Embryonic facial prominence (tissue), 1 donor: ENCODE measurements around the gene PRMT5.
"Not testable (repeated sequence)": the region's sequence is repeated elsewhere in the genome, so short reads cannot be mapped to it uniquely, and the experiment has no call there.

Source experiments
- DNase-seq: peaks from one replicate; pipeline ENCODE4 v3.0.0-alpha.2; 2016; ENCODE audit errors: extremely low spot score

PRMT5 gene

DNA sequence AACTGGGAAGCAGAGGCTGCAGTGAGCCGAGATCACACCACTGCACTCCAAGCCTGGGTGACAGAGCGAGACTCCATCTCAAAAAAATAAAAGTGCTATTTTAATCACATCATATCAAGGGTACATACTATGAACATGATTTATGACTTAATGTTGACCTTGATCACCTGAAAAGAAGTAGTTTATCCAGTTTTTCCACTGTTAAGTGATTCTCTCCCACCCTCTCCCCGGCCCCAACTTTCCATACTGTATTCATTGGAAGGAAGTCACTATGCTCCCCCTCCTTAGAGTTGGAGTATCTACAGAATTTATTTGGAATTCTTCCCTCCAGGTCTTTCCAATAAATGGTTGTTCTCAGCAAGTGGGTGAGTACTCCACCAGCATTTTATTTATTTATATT, 3.0 kb upstream of the PRMT5 start:
- no peak for DNase-seq

- no peak for DNase-seq
Observed at GRCh38 chr14:22929961-22930364, 787 bp upstream of the PRMT5 start.

GRCh38 chr14:22928237-22929103, 706 bp downstream of the PRMT5 start:
- no peak for DNase-seq

DNA sequence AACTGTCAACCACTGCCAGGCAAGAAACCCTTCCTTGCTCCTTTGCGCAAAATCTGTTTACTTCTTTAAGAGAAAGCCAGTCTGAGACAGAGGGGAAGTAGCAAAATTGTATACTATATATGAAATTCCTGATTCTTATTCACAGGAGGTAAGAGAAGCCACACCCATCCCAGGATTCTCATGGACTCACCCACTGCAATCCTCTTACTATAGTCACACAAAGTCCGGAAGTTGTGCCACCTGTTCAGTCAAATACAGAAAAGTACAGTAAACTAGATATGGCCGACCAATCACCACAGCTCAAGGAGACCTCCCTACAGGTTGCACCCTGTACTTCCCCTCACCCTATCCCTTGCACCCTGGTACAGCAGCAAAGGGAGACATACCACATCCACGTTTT, 2.9 kb downstream of the PRMT5 start:
- DNase-seq = no peak

DNA sequence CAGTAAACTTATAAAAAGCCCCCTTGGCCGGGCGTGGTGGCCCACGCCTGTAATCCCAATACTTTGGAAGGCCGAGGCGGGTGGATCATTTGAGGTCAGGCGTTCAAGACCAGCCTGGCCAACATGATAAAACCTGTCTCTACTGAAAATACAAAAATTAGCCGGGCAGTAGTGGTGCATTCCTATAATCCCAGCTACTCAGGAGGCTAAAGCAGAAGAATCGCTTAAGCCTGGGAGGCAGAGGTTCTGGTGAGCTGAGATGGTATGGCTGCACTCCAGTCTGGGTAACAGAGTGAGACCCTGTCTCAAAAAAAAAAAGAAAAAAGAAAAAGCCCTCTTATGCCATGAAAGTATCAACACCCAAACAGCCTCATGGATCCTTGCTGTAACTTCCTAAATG, 3.7 kb downstream of the PRMT5 start:
- no peak for DNase-seq

- DNase-seq = no peak
Observed at GRCh38 chr14:22923746-22924145, 5.4 kb downstream of the PRMT5 start.

DNA sequence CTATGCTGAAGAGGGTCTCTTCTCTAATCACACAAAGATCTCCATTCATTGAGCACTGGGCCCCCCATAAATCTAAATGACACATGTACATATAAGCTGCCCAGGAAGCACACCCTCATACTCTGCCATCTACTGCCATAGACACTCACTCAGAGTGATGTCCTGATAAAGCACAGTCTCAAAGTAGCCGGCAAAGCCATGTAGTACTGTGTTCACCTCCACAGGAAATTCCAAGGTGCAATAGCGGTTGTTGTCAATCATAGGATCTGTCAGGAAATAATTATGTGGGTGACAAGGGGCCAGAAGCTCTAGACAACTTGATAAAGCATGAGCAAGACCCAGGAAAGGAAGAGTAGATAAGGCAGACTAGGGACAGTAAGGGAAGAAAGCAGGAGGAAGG, 6.9 kb downstream of the PRMT5 start:
- no peak for DNase-seq

DNA sequence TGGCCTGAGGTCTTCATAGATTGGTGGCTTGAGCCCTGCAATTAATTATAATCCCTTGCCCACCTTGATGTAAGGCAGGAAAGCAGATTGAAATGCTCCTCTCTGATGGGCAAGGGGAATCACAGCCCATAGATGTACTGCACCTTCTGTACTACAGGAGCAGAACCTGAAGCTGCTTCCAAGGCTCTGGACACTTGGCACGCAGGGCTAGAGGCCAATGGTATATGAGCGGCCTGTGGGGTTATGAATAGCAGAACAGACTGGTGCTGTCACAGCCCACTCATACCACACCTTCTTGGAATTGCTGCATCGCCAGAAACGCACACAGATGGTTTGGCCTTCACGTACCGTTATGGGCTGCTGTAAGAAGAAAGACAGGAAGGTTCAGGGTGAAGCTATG, 8.5 kb downstream of the PRMT5 start:
- DNase-seq = no peak

GRCh38 chr14:22919601-22919921, 9.6 kb downstream of the PRMT5 start:
- no peak for DNase-seq

- peak; percentile 99 for DNase-seq
Observed at GRCh38 chr14:22918804-22919600, 10.2 kb downstream of the PRMT5 start, which contains the start of gene RBM23. RBM23 (minus strand) TSS chr14:22919149.

GRCh38 chr14:22915886-22916521, 13.2 kb downstream of the PRMT5 start:
- no peak for DNase-seq

GRCh38 chr14:22914836-22915235, 14.3 kb downstream of the PRMT5 start:
- not testable (repeated sequence) for DNase-seq

GRCh38 chr14:22910916-22911315, 18.3 kb downstream of the PRMT5 start:
- no peak for DNase-seq

- DNase-seq = no peak
Observed at GRCh38 chr14:22908601-22909000, 20.6 kb downstream of the PRMT5 start.

- DNase-seq = no peak
Observed at GRCh38 chr14:22907429-22907828, 21.7 kb downstream of the PRMT5 start.

DNA sequence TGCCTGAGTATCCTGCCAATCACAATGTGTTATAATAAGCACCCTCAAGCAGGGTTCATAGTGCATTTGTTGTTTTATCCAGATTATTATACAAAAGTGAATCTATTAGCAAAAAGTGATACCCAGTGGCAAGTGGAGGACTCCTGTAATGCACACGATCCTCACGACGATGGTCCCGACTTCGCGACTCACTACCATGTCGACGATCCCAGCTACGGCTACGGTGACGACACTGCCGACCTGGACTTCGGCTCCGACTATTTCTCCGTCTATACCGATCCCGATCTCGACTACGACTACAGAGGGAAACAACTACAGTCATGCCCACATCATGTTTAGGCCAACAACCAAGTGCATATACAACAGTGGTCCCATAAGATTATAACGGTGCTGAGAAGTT, 23.1 kb downstream of the PRMT5 start:
- DNase-seq = no peak

- DNase-seq = no peak
Observed at GRCh38 chr14:22905627-22906026, 23.5 kb downstream of the PRMT5 start.

- DNase-seq = no peak
Observed at GRCh38 chr14:22903742-22904087, 25.5 kb downstream of the PRMT5 start.

GRCh38 chr14:22901799-22902198, 27.4 kb downstream of the PRMT5 start:
- DNase-seq = no peak

GRCh38 chr14:22900081-22900799, 28.9 kb downstream of the PRMT5 start:
- peak; percentile 40 for DNase-seq

- DNase-seq = no peak
Observed at GRCh38 chr14:22898302-22899090, 30.7 kb downstream of the PRMT5 start.
